Measurements from ENCODE around the gene NCOR1.

Gene NCOR1

DNA sequence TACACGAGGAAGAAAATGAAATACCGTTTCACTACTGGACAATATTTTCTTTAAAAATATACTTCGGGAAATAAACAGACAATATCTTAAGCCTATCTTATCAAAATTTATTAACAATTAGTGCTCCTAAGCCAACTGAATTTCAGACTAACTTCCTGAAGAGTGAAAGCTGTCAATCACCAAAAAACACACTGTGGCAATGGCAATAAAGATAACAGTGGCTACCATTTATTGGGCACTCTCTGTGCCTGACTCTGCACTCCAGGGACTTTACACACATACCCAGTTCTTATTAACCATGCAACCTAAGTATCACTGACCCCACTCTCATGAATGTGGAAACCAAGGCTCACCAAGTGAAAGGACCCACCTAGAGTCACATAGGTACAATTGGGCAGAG, 83.7 kb downstream of the NCOR1 start:
- Histone ChIP-seq H3K36me3 (ENCODE audit: low read depth) (peaks cover 46% of the 10 kb centered on the region), H3K27me3 (ENCODE audit: insufficient read depth, poor library complexity, severe bottlenecking) (no peaks in the 10 kb centered on the region), H3K4me3 (ENCODE audit: severe bottlenecking) (no peak overlapping the region), H3K4me1 (ENCODE audit: insufficient read depth, poor library complexity, severe bottlenecking) (no peaks in the 10 kb centered on the region), H3K27ac (ENCODE audit: poor library complexity, severe bottlenecking) (no peak overlapping the region), H3K9me3 (ENCODE audit: severe bottlenecking) (no peaks in the 10 kb centered on the region)
- TF ChIP-seq, protein P1, sequence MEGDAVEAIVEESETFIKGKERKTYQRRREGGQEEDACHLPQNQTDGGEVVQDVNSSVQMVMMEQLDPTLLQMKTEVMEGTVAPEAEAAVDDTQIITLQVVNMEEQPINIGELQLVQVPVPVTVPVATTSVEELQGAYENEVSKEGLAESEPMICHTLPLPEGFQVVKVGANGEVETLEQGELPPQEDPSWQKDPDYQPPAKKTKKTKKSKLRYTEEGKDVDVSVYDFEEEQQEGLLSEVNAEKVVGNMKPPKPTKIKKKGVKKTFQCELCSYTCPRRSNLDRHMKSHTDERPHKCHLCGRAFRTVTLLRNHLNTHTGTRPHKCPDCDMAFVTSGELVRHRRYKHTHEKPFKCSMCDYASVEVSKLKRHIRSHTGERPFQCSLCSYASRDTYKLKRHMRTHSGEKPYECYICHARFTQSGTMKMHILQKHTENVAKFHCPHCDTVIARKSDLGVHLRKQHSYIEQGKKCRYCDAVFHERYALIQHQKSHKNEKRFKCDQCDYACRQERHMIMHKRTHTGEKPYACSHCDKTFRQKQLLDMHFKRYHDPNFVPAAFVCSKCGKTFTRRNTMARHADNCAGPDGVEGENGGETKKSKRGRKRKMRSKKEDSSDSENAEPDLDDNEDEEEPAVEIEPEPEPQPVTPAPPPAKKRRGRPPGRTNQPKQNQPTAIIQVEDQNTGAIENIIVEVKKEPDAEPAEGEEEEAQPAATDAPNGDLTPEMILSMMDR (IDR thresholded peaks at IDR 0.05; ENCODE audit: poor library complexity, severe bottlenecking) = no peak
- DNase-seq (ENCODE audit: low spot score) (no peak), ATAC-seq (ENCODE audit: low read depth) (no peak)

DNA sequence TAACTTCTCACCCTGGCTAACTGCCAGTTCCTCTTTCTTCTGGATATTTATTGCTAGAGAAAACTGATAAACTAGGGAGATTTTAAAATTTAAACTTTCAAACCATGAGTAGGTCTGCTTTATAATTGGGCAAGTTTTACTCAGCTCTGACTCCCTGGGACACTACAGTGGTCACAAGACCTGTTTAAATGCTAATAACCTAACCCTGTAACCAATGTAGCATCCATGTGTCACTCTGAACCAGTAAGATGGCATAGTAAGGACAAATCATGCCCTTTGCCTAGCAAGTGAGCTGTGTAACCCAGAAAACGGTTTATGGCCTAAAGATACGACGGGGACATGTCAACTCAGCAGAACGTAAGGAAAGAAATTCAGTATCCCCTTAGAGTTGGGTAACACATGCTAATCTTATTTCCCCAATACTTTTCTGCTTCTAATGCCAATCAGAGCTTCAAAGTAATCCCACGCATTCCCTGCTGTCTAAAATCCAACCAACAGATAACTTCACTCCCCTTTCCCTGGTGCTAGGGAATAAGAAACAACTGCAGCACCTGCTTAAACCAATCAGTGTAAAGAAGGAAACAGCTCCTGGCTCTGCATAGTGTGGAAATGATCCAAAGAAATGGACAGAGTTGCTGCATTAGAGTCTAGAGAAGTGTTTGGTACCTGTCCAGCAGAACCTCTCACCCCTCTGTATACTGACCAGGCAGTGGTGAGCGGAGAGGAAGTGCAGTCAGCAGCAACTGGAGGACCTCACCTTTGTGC, 85.7 kb downstream of the NCOR1 start:
- DNase-seq (ENCODE audit: low spot score) = no peak
- peaks cover under 1% of the 10 kb centered on the region for H3K4me1 ChIP-seq (ENCODE audit: insufficient read depth, poor library complexity, severe bottlenecking)
- H3K9me3 ChIP-seq (ENCODE audit: severe bottlenecking) = no peaks in the 10 kb centered on the region
- H3K36me3 ChIP-seq (ENCODE audit: low read depth) = peaks cover 53% of the 10 kb centered on the region
- no peaks in the 10 kb centered on the region for H3K27me3 ChIP-seq (ENCODE audit: insufficient read depth, poor library complexity, severe bottlenecking)
- H3K27ac ChIP-seq (ENCODE audit: poor library complexity, severe bottlenecking) = no peak overlapping the region
- no peak overlapping the region for H3K4me3 ChIP-seq (ENCODE audit: severe bottlenecking)
- TF ChIP-seq, protein P1 (IDR thresholded peaks at IDR 0.05; ENCODE audit: poor library complexity, severe bottlenecking) = no peak
- ATAC-seq (ENCODE audit: low read depth) = no peak

DNA sequence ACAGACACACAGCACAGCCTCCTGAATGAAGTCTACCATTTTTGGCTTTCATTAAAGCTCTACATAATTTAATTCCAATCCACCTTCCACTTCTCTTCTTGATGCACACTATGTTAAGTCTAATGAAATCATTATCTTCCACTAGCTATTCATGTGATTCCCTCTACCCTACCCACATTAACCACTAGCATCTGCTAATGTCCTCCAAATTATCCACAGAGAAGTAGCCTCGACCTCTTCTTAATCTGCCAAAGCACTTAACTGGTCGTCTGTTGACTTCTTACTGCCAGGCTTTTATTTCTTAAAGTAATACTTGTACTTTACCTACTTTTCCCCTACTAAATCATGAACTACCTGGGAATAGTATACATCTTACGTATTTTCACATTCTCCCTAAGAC, 91.8 kb downstream of the NCOR1 start:
- H3K27me3 ChIP-seq (ENCODE audit: insufficient read depth, poor library complexity, severe bottlenecking) = no peaks in the 10 kb centered on the region
- H3K36me3 ChIP-seq (ENCODE audit: low read depth) = peaks cover 66% of the 10 kb centered on the region
- H3K4me3 ChIP-seq (ENCODE audit: severe bottlenecking) = no peak overlapping the region
- DNase-seq (ENCODE audit: low spot score) = no peak
- H3K27ac ChIP-seq (ENCODE audit: poor library complexity, severe bottlenecking) = peak overlapping the region; percentile 71
- TF ChIP-seq, protein P1 (IDR thresholded peaks at IDR 0.05; ENCODE audit: poor library complexity, severe bottlenecking) = no peak
- ATAC-seq (ENCODE audit: low read depth) = no peak
- H3K9me3 ChIP-seq (ENCODE audit: severe bottlenecking) = no peaks in the 10 kb centered on the region
- H3K4me1 ChIP-seq (ENCODE audit: insufficient read depth, poor library complexity, severe bottlenecking) = peaks cover 33% of the 10 kb centered on the region

DNA sequence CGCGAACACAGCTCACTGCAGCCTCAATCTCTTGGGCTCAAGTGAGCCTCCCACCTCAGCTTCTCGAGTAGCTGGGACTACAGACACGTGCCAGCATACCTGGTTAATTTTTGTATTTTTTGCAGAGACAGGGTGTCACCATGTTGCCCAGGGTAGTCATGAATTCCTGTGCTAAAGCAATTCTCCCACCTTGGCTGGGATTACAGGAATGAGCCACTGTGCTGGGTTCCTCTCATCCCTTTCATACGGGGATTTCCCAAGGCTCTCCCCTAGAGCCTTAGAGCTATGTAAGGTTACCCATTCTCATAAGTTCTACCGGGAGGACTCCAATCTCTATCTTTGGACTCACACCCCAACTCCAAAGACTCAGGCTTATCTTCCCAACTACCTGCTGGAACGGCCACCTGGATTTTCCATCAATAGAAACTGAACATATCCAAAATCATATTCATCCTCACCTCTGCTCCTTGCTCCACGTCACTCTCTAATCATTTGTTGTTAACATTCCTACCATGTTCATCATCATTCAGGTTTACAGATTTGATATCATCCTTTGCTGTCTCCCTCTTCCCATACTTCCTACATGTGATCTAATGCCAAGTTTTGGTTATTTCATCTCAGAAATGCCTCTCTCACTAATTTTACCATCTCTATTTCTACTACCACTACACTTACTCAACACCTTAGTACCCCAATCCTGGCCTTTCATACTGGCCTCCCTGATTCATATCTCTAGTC, 92.5 kb downstream of the NCOR1 start:
- peak; percentile 88 for ATAC-seq (ENCODE audit: low read depth)
- H3K27me3 ChIP-seq (ENCODE audit: insufficient read depth, poor library complexity, severe bottlenecking) = no peaks in the 10 kb centered on the region
- DNase-seq (ENCODE audit: low spot score) = no peak
- peak overlapping the region; percentile 71 for H3K27ac ChIP-seq (ENCODE audit: poor library complexity, severe bottlenecking)
- H3K4me1 ChIP-seq (ENCODE audit: insufficient read depth, poor library complexity, severe bottlenecking) = peaks cover 33% of the 10 kb centered on the region
- TF ChIP-seq, protein P1 (IDR thresholded peaks at IDR 0.05; ENCODE audit: poor library complexity, severe bottlenecking) = no peak
- no peaks in the 10 kb centered on the region for H3K9me3 ChIP-seq (ENCODE audit: severe bottlenecking)
- H3K4me3 ChIP-seq (ENCODE audit: severe bottlenecking) = no peak overlapping the region
- H3K36me3 ChIP-seq (ENCODE audit: low read depth) = peaks cover 68% of the 10 kb centered on the region
